Sigmoid colon (tissue), 7 donors: ENCODE results near the gene DSCAML1. TPM values are rescaled to one million over a fixed set of nuclear protein-coding genes. Genes with fewer than 3 reads are reported as not detected.

Source experiments
- DNase-seq: peaks from one replicate; pipeline ENCODE4 v3.0.0-alpha.2; 2019
- H3K27ac ChIP-seq, 4 donors: fragments of 200-600 bp; sonication (generic); one replicate each; pipeline ENCODE4 v1.5.1; 2016 to 2019; ENCODE audit warnings: mild to moderate bottlenecking in 1 of 4
- H3K27me3 ChIP-seq, 3 donors: fragments of 200-600 bp; sonication (generic); one replicate each; pipeline ENCODE4 v1.5.1; 2019; ENCODE audit warnings: mild to moderate bottlenecking in 1 of 3
- H3K36me3 ChIP-seq, 4 donors: fragments of 200-600 bp; sonication (generic); one replicate each; pipeline ENCODE4 v1.5.1; 2016 to 2019
- H3K4me1 ChIP-seq, 4 donors: fragments of 200-600 bp; sonication (generic); one replicate each; pipeline ENCODE4 v1.5.1; 2017 to 2019
- H3K4me3 ChIP-seq, 4 donors: fragments of 200-600 bp; sonication (generic); one replicate each; pipeline ENCODE4 v1.5.1; 2017 to 2019; ENCODE audit warnings: mild to moderate bottlenecking in 2 of 4, moderate library complexity in 1 of 4
- H3K9me3 ChIP-seq, 4 donors: fragments of 200-600 bp in 3 of 4; sonication (generic) in 3 of 4; one replicate each; pipeline versions ENCODE4 v1.5.1 to v1.6.1; 2013 to 2019
- CTCF ChIP-seq, 4 experiments: fragments of 450-650 bp in 3 of 4; fragments of 200-600 bp in 1 of 4; IDR thresholded peaks; one replicate each; pipeline ENCODE4 v1.5.1; 2016 to 2019; ENCODE audit warnings: antibody characterized with exemption in 4 of 4, mild to moderate bottlenecking in 3 of 4, moderate library complexity in 2 of 4
- EP300 ChIP-seq, 4 donors: sonication (generic); formaldehyde crosslinking; IDR thresholded peaks; one replicate each; pipeline ENCODE4 v1.6.1; 2017; ENCODE audit warnings: antibody characterized with exemption in 4 of 4
- POLR2A ChIP-seq, 2 donors: fragments of 450-650 bp; IDR thresholded peaks; one replicate each; pipeline ENCODE4 v1.6.1; 2016; ENCODE audit warnings: antibody characterized with exemption in 2 of 2, mild to moderate bottlenecking in 2 of 2, moderate library complexity in 2 of 2
- POLR2AphosphoS5 ChIP-seq, 4 donors: sonication (generic); formaldehyde crosslinking; IDR thresholded peaks; one replicate each; pipeline ENCODE4 v1.6.1; 2017; ENCODE audit warnings: antibody characterized with exemption in 4 of 4
- WGBS, 2 donors: extraction: QIAGEN DNeasy Blood & Tissue Kit; methylation state at CpG; one replicate each; pipeline ENCODE4 v1.1.7; 2013; 5-methylcytosine and 5-hydroxymethylcytosine counted together
- intact Hi-C: fragments of 100-400 bp; cut with DNase I; formaldehyde crosslinking; loops from one replicate; pipeline ENCODE4 v1.15.1; 2023
- polyA plus RNA-seq, 3 donors: library from polyadenylated mRNA; stranded (reverse); fragments of 200-250 nt; gene quantifications; one replicate each; pipeline ENCODE4 v1.2.3, GENCODE V29; 2013
- total RNA-seq, 4 donors: library from RNA; depleted of rRNA; stranded (reverse); fragments of >200 nt; gene quantifications; one replicate each; pipeline ENCODE4 v1.1.0, GENCODE V29; 2016
- donor health status: healthy with polysubstance abuse.
- donor health status: Bipolar disorder and iron deficiency.
- donor health status: healthy.

DSCAML1 gene
- total and polyA plus RNA-seq, 7 donors, result under 0.01 to 7.5 (median 1.2) TPM

GRCh38 chr11:117378976-117379865, 417.8 kb downstream of the DSCAML1 start:
- Histone ChIP-seq H3K4me3 (no peak overlapping the region), H3K4me1 (no peaks in the 10 kb centered on the region), H3K36me3 (peaks cover 0 to 80% (median 37%) of the 10 kb centered on the region in 4 donors), H3K9me3 (no peaks in the 10 kb centered on the region), H3K27me3 (no peaks in the 10 kb centered on the region), H3K27ac (no peak overlapping the region)
- DNase-seq, result peak; percentile 44
- 87 to 89% methylated on average over 12 of the region's 12 CpGs for WGBS, 2 donors
- intact Hi-C loops, result no loop called here
- TF ChIP-seq POLR2A (IDR thresholded peaks at IDR 0.05) (no peak), CTCF (IDR thresholded peaks at IDR 0.05) (no peak), POLR2AphosphoS5 (IDR thresholded peaks at IDR 0.05) (no peak), EP300 (IDR thresholded peaks at IDR 0.05) (no peak)

Other genes starting within 250 kb of the DSCAML1 start
- 1 to 10 TPM; 3.2 to 6.6 (median 4.4) TPM for gene FXYD2, start 27.5 kb upstream of the DSCAML1 start, total RNA-seq
- gene FXYD2, start 27.5 kb upstream of the DSCAML1 start, polyA plus RNA-seq, result 1 to 10 TPM in 2 of 3 donors, not detected in 1; 3.6 to 4.2 TPM
- gene FXYD6, start 79.4 kb upstream of the DSCAML1 start, total RNA-seq, result 100 to 1,000 TPM; 243 to 305 (median 271) TPM
- 10 to 100 TPM; 12.3 to 46.4 (median 31.2) TPM for gene FXYD6, start 79.4 kb upstream of the DSCAML1 start, polyA plus RNA-seq
- not detected for gene TMPRSS13, start 132.2 kb upstream of the DSCAML1 start, total RNA-seq
- 1 to 10 TPM in 2 of 3 donors, not detected in 1; 1.4 to 1.6 TPM for gene TMPRSS13, start 132.2 kb upstream of the DSCAML1 start, polyA plus RNA-seq
- 10 to 100 TPM; 13.0 to 29.6 (median 15.3) TPM for gene IL10RA, start 189.2 kb upstream of the DSCAML1 start, total RNA-seq
- gene IL10RA, start 189.2 kb upstream of the DSCAML1 start, polyA plus RNA-seq, result 10 to 100 TPM in 1 of 3 donors, 1 to 10 TPM in 2; 4.2 to 27.1 (median 6.7) TPM